ENCODE data around the gene RNF157.

The RNF157 gene

DNA sequence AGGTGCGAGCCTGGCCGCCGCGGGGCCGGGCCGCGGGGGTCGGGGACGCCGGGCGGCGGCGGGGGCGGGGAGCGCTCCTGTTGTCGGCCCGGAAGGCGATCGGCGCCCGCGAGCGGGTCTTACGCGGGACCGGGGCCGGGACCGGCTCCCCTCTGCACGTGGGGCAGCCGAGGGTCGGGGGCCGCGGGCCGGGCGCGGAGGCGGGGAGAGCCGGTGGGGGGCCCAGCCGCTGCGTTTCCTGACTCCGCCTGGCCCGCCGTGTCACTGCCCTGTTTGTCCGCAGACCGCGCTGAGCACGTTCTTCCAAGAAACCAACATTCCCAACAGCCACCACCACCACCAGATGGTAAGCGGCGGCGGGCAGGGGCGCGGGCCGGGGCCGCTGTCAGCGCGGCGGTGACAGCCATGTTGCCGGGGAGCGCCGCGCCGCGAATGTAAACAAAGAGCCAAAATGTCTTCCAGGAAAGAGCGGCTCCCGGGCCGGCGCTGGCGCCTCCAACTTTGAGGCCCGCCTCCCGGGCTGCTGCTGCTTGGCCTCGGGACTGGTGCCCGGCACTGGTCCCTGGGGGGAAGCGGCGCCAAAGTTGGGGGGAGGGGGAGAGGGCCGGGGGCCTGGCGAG is 25.4 kb upstream of the RNF157 start (continued):
- TF ChIP-seq, protein P1, sequence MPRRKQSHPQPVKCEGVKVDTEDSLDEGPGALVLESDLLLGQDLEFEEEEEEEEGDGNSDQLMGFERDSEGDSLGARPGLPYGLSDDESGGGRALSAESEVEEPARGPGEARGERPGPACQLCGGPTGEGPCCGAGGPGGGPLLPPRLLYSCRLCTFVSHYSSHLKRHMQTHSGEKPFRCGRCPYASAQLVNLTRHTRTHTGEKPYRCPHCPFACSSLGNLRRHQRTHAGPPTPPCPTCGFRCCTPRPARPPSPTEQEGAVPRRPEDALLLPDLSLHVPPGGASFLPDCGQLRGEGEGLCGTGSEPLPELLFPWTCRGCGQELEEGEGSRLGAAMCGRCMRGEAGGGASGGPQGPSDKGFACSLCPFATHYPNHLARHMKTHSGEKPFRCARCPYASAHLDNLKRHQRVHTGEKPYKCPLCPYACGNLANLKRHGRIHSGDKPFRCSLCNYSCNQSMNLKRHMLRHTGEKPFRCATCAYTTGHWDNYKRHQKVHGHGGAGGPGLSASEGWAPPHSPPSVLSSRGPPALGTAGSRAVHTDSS (tag by site-specific recombination; IDR thresholded peaks at IDR 0.05): no peak
- TF ChIP-seq, protein P2, sequence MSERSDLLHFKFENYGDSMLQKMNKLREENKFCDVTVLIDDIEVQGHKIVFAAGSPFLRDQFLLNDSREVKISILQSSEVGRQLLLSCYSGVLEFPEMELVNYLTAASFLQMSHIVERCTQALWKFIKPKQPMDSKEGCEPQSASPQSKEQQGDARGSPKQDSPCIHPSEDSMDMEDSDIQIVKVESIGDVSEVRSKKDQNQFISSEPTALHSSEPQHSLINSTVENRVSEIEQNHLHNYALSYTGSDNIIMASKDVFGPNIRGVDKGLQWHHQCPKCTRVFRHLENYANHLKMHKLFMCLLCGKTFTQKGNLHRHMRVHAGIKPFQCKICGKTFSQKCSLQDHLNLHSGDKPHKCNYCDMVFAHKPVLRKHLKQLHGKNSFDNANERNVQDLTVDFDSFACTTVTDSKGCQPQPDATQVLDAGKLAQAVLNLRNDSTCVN (tag by site-specific recombination; optimal IDR thresholded peaks at IDR 0.05): peak; percentile 77
- TF ChIP-seq GLI2 (tag by site-specific recombination; IDR thresholded peaks at IDR 0.05; ENCODE audit: borderline replicate concordance, low read depth) (no peak), ZNF184 (tag by site-specific recombination; IDR thresholded peaks at IDR 0.05) (no peak), ZNF76 (tag by site-specific recombination; IDR thresholded peaks at IDR 0.05; ENCODE audit: borderline replicate concordance, low read depth) (peak; percentile 49; the same call in 1 of the 2 replicates), ZFHX2 (tag by site-specific recombination; conservative IDR thresholded peaks at IDR 0.05) (peak; percentile 31; the same call in 1 of the 2 replicates), ZNF544 (tag by site-specific recombination; IDR thresholded peaks at IDR 0.05) (no peak), ZNF830 (tag by site-specific recombination; IDR thresholded peaks at IDR 0.05; ENCODE audit: low read depth) (no peak), ZNF843 (tag by site-specific recombination; IDR thresholded peaks at IDR 0.05) (no peak), ZNF324 (tag by site-specific recombination; IDR thresholded peaks at IDR 0.05) (no peak), HOXA7 (CRISPR knock-in tag; IDR thresholded peaks at IDR 0.05; ENCODE audit: borderline replicate concordance) (no peak), ZNF354C (tag by site-specific recombination; IDR thresholded peaks at IDR 0.05; ENCODE audit: borderline replicate concordance, low read depth) (no peak), ZNF426 (tag by site-specific recombination; IDR thresholded peaks at IDR 0.05) (no peak), ZBTB1 (tag by site-specific recombination; IDR thresholded peaks at IDR 0.05) (no peak), YY2 (tag by site-specific recombination; IDR thresholded peaks at IDR 0.05) (peak; percentile 61), ZNF777 (tag by site-specific recombination; IDR thresholded peaks at IDR 0.05; ENCODE audit: borderline replicate concordance) (no peak), ZFP69B (tag by site-specific recombination; IDR thresholded peaks at IDR 0.05) (no peak), ZNF623 (tag by site-specific recombination; IDR thresholded peaks at IDR 0.05) (no peak), ZNF350 (tag by site-specific recombination; IDR thresholded peaks at IDR 0.05) (no peak), KLF7 (tag by site-specific recombination; IDR thresholded peaks at IDR 0.05; ENCODE audit: borderline replicate concordance) (no peak), ZNF510 (tag by site-specific recombination; IDR thresholded peaks at IDR 0.05; ENCODE audit: insufficient replicate concordance) (no peak), ZNF114 (tag by site-specific recombination; IDR thresholded peaks at IDR 0.05) (no peak), ZNF37A (tag by site-specific recombination; IDR thresholded peaks at IDR 0.05) (no peak), BCL11B (tag by site-specific recombination; IDR thresholded peaks at IDR 0.05; ENCODE audit: low read depth) (no peak)
- TF ChIP-seq, protein P3, sequence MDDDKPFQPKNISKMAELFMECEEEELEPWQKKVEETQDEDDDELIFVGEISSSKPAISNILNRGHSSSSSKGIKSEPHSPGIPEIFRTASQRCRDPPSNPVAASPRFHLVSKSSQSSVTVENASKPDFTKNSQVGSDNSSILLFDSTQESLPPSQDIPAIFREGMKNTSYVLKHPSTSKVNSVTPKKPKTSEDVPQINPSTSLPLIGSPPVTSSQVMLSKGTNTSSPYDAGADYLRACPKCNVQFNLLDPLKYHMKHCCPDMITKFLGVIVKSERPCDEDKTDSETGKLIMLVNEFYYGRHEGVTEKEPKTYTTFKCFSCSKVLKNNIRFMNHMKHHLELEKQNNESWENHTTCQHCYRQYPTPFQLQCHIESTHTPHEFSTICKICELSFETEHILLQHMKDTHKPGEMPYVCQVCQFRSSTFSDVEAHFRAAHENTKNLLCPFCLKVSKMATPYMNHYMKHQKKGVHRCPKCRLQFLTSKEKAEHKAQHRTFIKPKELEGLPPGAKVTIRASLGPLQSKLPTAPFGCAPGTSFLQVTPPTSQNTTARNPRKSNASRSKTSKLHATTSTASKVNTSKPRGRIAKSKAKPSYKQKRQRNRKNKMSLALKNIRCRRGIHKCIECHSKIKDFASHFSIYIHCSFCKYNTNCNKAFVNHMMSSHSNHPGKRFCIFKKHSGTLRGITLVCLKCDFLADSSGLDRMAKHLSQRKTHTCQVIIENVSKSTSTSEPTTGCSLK (tag by site-specific recombination; IDR thresholded peaks at IDR 0.05): no peak
- TF ChIP-seq, protein P4, sequence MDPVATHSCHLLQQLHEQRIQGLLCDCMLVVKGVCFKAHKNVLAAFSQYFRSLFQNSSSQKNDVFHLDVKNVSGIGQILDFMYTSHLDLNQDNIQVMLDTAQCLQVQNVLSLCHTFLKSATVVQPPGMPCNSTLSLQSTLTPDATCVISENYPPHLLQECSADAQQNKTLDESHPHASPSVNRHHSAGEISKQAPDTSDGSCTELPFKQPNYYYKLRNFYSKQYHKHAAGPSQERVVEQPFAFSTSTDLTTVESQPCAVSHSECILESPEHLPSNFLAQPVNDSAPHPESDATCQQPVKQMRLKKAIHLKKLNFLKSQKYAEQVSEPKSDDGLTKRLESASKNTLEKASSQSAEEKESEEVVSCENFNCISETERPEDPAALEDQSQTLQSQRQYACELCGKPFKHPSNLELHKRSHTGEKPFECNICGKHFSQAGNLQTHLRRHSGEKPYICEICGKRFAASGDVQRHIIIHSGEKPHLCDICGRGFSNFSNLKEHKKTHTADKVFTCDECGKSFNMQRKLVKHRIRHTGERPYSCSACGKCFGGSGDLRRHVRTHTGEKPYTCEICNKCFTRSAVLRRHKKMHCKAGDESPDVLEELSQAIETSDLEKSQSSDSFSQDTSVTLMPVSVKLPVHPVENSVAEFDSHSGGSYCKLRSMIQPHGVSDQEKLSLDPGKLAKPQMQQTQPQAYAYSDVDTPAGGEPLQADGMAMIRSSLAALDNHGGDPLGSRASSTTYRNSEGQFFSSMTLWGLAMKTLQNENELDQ (tag by site-specific recombination; IDR thresholded peaks at IDR 0.05; ENCODE audit: low read depth): no peak
- TF ChIP-seq, protein P5, sequence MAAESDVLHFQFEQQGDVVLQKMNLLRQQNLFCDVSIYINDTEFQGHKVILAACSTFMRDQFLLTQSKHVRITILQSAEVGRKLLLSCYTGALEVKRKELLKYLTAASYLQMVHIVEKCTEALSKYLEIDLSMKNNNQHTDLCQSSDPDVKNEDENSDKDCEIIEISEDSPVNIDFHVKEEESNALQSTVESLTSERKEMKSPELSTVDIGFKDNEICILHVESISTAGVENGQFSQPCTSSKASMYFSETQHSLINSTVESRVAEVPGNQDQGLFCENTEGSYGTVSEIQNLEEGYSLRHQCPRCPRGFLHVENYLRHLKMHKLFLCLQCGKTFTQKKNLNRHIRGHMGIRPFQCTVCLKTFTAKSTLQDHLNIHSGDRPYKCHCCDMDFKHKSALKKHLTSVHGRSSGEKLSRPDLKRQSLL (tag by site-specific recombination; IDR thresholded peaks at IDR 0.05): no peak
- TF ChIP-seq, protein P6, sequence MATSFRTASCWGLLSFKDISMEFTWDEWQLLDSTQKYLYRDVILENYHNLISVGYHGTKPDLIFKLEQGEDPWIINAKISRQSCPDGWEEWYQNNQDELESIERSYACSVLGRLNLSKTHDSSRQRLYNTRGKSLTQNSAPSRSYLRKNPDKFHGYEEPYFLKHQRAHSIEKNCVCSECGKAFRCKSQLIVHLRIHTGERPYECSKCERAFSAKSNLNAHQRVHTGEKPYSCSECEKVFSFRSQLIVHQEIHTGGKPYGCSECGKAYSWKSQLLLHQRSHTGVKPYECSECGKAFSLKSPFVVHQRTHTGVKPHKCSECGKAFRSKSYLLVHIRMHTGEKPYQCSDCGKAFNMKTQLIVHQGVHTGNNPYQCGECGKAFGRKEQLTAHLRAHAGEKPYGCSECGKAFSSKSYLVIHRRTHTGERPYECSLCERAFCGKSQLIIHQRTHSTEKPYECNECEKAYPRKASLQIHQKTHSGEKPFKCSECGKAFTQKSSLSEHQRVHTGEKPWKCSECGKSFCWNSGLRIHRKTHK (tag by site-specific recombination; IDR thresholded peaks at IDR 0.05): no peak
- TF ChIP-seq, protein P7, sequence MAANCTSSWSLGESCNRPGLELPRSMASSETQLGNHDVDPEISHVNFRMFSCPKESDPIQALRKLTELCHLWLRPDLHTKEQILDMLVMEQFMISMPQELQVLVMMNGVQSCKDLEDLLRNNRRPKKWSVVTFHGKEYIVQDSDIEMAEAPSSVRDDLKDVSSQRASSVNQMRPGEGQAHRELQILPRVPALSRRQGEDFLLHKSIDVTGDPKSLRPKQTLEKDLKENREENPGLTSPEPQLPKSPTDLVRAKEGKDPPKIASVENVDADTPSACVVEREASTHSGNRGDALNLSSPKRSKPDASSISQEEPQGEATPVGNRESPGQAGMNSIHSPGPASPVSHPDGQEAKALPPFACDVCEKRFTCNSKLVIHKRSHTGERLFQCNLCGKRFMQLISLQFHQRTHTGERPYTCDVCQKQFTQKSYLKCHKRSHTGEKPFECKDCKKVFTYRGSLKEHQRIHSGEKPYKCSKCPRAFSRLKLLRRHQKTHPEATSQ (tag by site-specific recombination; IDR thresholded peaks at IDR 0.05): no peak

Data from HEK293 (cell line).